ENCODE data around the gene TSPAN17. TPM values are rescaled to one million over a fixed set of nuclear protein-coding genes. Genes with fewer than 3 reads are reported as not detected.

TSPAN17 gene
- total and polyA plus RNA-seq, 4 donors = 20.8 to 55.1 (median 41.7) TPM

DNA sequence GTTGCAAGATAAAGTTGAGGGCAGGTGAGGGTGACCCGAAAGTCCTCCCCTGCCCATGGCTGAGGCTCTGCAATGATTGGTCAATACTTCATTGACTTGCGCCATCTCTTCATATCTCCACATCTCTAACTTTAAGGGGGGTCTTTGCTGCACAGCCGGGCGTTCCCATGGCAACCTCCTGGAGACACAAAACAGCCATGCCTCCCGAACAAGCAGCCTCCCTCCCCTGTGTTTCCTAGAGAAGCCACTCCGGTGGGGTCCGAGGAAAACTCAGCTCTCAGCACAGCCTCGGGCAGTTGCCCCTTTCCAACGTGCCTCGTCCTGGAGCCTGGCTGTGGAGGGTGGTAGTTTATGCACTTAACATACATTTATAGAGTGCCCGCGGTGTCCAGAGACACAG, 57.5 kb downstream of the TSPAN17 start:
- Histone ChIP-seq H3K27ac (ENCODE audit: low read depth, low read length) (no peak overlapping the region), H3K27me3 (ENCODE audit: control insufficient read depth, insufficient read depth, low read length) (no peaks in the 10 kb centered on the region), H3K4me1 (ENCODE audit: control insufficient read depth, insufficient read depth, low read length) (peaks cover 32% of the 10 kb centered on the region), H3K9me3 (ENCODE audit: control insufficient read depth, insufficient read depth, low read length) (no peaks in the 10 kb centered on the region), H3K36me3 (ENCODE audit: control insufficient read depth, insufficient read depth, low read length) (no peaks in the 10 kb centered on the region), H3K4me3 (ENCODE audit: low read depth, low read length) (no peak overlapping the region)
- peak in 2 of 6 donors; percentile 42 to 82 for DNase-seq (ENCODE audit: low read depth in 4 of 6, low spot score in 6 of 6)
- 49% methylated on average over 3 of the region's 12 CpGs for WGBS (ENCODE audit: insufficient coverage)

Small RNA genes within 50 kb of the gene (small RNA-seq; reads per million reads assigned to genes)
- gene MIR4281 (ENCODE audit: low replicate concordance) = not detected

Other genes starting within 250 kb of the TSPAN17 start
- gene CLTB, start 230.9 kb upstream of the TSPAN17 start, total RNA-seq = 100 to 1,000 TPM in 1 of 2 donors, 10 to 100 TPM in 1; 70.8 to 141 TPM
- gene CLTB, start 230.9 kb upstream of the TSPAN17 start, polyA plus RNA-seq (ENCODE audit: insufficient read length in 2 of 2) = 100 to 1,000 TPM; 179 to 191 TPM
- 10 to 100 TPM; 43.5 to 50.9 TPM for gene FAF2, start 199.1 kb upstream of the TSPAN17 start, total RNA-seq
- gene FAF2, start 199.1 kb upstream of the TSPAN17 start, polyA plus RNA-seq (ENCODE audit: insufficient read length in 2 of 2) = 10 to 100 TPM; 38.0 to 40.3 TPM
- 10 to 100 TPM in 1 of 2 donors, 1 to 10 TPM in 1; 8.1 to 19.2 TPM for gene RNF44, start 110.1 kb upstream of the TSPAN17 start, total RNA-seq
- 10 to 100 TPM; 62.9 to 74.9 TPM for gene RNF44, start 110.1 kb upstream of the TSPAN17 start, polyA plus RNA-seq (ENCODE audit: insufficient read length in 2 of 2)
- gene CDHR2, start 98.1 kb upstream of the TSPAN17 start, total RNA-seq = under 1 TPM; 0.20 to 0.55 TPM
- gene CDHR2, start 98.1 kb upstream of the TSPAN17 start, polyA plus RNA-seq (ENCODE audit: insufficient read length in 2 of 2) = 10 to 100 TPM; 21.2 to 23.0 TPM
- 10 to 100 TPM; 14.7 to 25.2 TPM for gene GPRIN1, start 37.3 kb upstream of the TSPAN17 start, total RNA-seq
- gene GPRIN1, start 37.3 kb upstream of the TSPAN17 start, polyA plus RNA-seq (ENCODE audit: insufficient read length in 2 of 2) = 10 to 100 TPM; 60.6 to 62.4 TPM
- 10 to 100 TPM; 13.6 to 47.2 TPM for gene SNCB, start 16.9 kb upstream of the TSPAN17 start, total RNA-seq
- gene SNCB, start 16.9 kb upstream of the TSPAN17 start, polyA plus RNA-seq (ENCODE audit: insufficient read length in 2 of 2) = 100 to 1,000 TPM; 267 to 271 TPM
- gene EIF4E1B, start 16.8 kb upstream of the TSPAN17 start, total RNA-seq = 1 to 10 TPM in 1 of 2 donors, under 1 TPM in 1; 0.44 to 1.2 TPM
- 1 to 10 TPM; 1.9 to 4.0 TPM for gene EIF4E1B, start 16.8 kb upstream of the TSPAN17 start, polyA plus RNA-seq (ENCODE audit: insufficient read length in 2 of 2)
- gene UNC5A, start 163.1 kb downstream of the TSPAN17 start, total RNA-seq = 1 to 10 TPM; 3.1 to 4.1 TPM
- 10 to 100 TPM; 16.2 to 18.2 TPM for gene UNC5A, start 163.1 kb downstream of the TSPAN17 start, polyA plus RNA-seq (ENCODE audit: insufficient read length in 2 of 2)

All from spinal cord (tissue), 10 donors.